H1 (cell line): ENCODE data around the gene AQP7. TPM values are rescaled to one million over a fixed set of nuclear protein-coding genes. Genes with fewer than 3 reads are reported as not detected.

Experiments
- CREB1 ChIP-seq: IDR thresholded peaks from 2 replicates; pipeline ENCODE4 v1.6.1; 2012; ENCODE audit warnings: inconsistent platforms
- NANOG ChIP-seq: IDR thresholded peaks from 2 replicates; pipeline ENCODE4 v1.6.1; 2011; ENCODE audit warnings: low read length, low read depth, mild to moderate bottlenecking, inconsistent platforms; ENCODE audit not compliant: insufficient read depth, poor library complexity, severe bottlenecking
- polyA plus RNA-seq, 7 experiments: library from polyadenylated mRNA; depleted of rRNA in 3 of 7; stranded (reverse) in 5 of 7; unstranded in 2 of 7; fragments of >200 nt in 5 of 7; fragments of 200-250 nt in 2 of 7; gene quantifications; 1 replicate in 5 of 7; 2 replicates in 1 of 7; 4 replicates in 1 of 7; pipeline versions ENCODE4 v1.2.1 to v1.2.3, GENCODE V29; 2011 to 2013; ENCODE audit warnings: missing spikeins in 2 of 7, mixed read lengths in 2 of 7
- total RNA-seq: library from RNA; stranded (reverse); fragmentation: NEBNext Ultra II Directional; extraction: Animal tissue kit (Norgen Biotek cat#: 25700); gene quantifications from 2 replicates; pipeline ENCODE4 v1.2.1, GENCODE V29; 2021
- TF ChIP-seq, protein P1 (sequence below): IDR thresholded peaks from 2 replicates; pipeline ENCODE4 v1.6.1; 2012; ENCODE audit warnings: inconsistent platforms

Gene AQP7
- total and polyA plus RNA-seq, 2 of the 8 experiments (the other 6 are each of a cell fraction or from before 2014, with no cell fraction given): not detected

DNA sequence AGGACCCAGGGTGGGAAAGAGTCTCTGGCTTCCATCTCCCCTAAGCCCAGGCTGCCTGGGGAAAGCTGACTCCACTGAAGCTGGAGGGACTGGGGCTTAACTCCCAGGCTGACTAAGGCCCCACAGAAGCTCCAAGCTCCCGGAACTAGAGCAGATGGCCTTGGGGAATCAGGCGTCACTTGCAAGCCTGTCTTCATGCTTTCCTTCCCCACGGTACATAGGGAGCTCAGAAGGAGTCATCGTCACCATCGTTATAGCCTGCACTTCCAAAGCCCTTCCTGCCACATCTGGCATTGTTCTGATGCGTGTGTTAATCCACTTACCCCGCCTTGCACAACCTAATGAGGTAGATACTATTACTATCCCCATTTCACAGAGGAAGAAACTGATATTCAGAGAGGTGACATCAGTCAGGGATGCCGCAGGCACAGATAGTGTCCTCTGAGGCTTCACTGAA, 33.5 kb upstream of the AQP7 start (continued):
- TF ChIP-seq NANOG (no peak), CREB1 (no peak)
- TF ChIP-seq, protein P1, sequence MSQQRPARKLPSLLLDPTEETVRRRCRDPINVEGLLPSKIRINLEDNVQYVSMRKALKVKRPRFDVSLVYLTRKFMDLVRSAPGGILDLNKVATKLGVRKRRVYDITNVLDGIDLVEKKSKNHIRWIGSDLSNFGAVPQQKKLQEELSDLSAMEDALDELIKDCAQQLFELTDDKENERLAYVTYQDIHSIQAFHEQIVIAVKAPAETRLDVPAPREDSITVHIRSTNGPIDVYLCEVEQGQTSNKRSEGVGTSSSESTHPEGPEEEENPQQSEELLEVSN: no peak
- TF ChIP-seq, all 59 proteins: peak for 0
